ENCODE data around the gene MAPK14.
A peak's percentile ranks its signal among the peaks of the same experiment; 100 is the strongest.
"Not testable (repeated sequence)": the region's sequence is repeated elsewhere in the genome, so short reads cannot be mapped to it uniquely, and the experiment has no call there.

Gene MAPK14

GRCh38 chr6:36027501-36028087, at the start of gene MAPK14:
Gene MAPK14 (plus strand): TSS chr6:36027808. CDS start chr6:36028158, 350 bp downstream.
- peak; percentile 88 for FAIRE-seq

GRCh38 chr6:35980126-35980525, 47.5 kb upstream of the MAPK14 start:
- FAIRE-seq = not testable (repeated sequence)

GRCh38 chr6:35980991-35981645, 46.5 kb upstream of the MAPK14 start:
- no peak for FAIRE-seq

- FAIRE-seq = no peak
These were observed 42.9 kb upstream of the MAPK14 start for GRCh38 chr6:35984701-35985100.

- not testable (repeated sequence) for FAIRE-seq
These were observed 39.6 kb upstream of the MAPK14 start for GRCh38 chr6:35988047-35988446.

GRCh38 chr6:35993150-35993549, 34.5 kb upstream of the MAPK14 start:
- FAIRE-seq = no peak

- no peak for FAIRE-seq
These were observed 27.2 kb upstream of the MAPK14 start for GRCh38 chr6:36000451-36000850.

GRCh38 chr6:36015666-36016065, 11.9 kb upstream of the MAPK14 start:
- FAIRE-seq = no peak

- no peak for FAIRE-seq
These were observed 9.3 kb upstream of the MAPK14 start for GRCh38 chr6:36018339-36018738.

GRCh38 chr6:36019167-36019566, 8.4 kb upstream of the MAPK14 start:
- no peak for FAIRE-seq

GRCh38 chr6:36020154-36020553, 7.5 kb upstream of the MAPK14 start:
- FAIRE-seq = no peak

GRCh38 chr6:36023996-36024795, 3.4 kb upstream of the MAPK14 start, which contains the start of gene SLC26A8:
Gene SLC26A8 (minus strand): TSS chr6:36024641. CDS start chr6:36019707, 4,934 bp downstream.
- no peak for FAIRE-seq

GRCh38 chr6:36025260-36025931, 2.2 kb upstream of the MAPK14 start:
- no peak for FAIRE-seq

- FAIRE-seq = no peak
These were observed 1.7 kb upstream of the MAPK14 start for GRCh38 chr6:36025932-36026327.

- FAIRE-seq = no peak
These were observed 674 bp downstream of the MAPK14 start for GRCh38 chr6:36028088-36028876.

GRCh38 chr6:36028877-36029324, 1.3 kb downstream of the MAPK14 start:
- FAIRE-seq = no peak

- no peak for FAIRE-seq
These were observed 1.9 kb downstream of the MAPK14 start for GRCh38 chr6:36029464-36029863.

- no peak for FAIRE-seq
These were observed 4.7 kb downstream of the MAPK14 start for GRCh38 chr6:36032261-36032660.

- not testable (repeated sequence) for FAIRE-seq
These were observed 5.5 kb downstream of the MAPK14 start for GRCh38 chr6:36033144-36033543.

- no peak for FAIRE-seq
These were observed 6.3 kb downstream of the MAPK14 start for GRCh38 chr6:36033935-36034334.

- no peak for FAIRE-seq
These were observed 6.8 kb downstream of the MAPK14 start for GRCh38 chr6:36034441-36034840.

- no peak for FAIRE-seq
These were observed 7.6 kb downstream of the MAPK14 start for GRCh38 chr6:36035225-36035624.
